Subcutaneous abdominal adipose tissue (tissue), 5 donors: Measurements from ENCODE around the gene EFCAB12.
"Not testable (repeated sequence)": the region's sequence is repeated elsewhere in the genome, so short reads cannot be mapped to it uniquely, and the experiment has no call there.

Source experiments
- H3K27ac ChIP-seq: one replicate; pipeline ENCODE4 v1.7.0; 2013; ENCODE audit warnings: low read depth, mild to moderate bottlenecking, inconsistent platforms, low read length, moderate library complexity
- H3K27me3 ChIP-seq, 5 donors: one replicate each; pipeline ENCODE4 v1.7.0; 2013; ENCODE audit warnings: low read length in 5 of 5, inconsistent platforms in 1 of 5; ENCODE audit not compliant: control insufficient read depth in 5 of 5, insufficient read depth in 4 of 5
- H3K36me3 ChIP-seq, 5 donors: one replicate each; pipeline ENCODE4 v1.7.0; 2013; ENCODE audit warnings: low read length in 5 of 5; ENCODE audit not compliant: control insufficient read depth in 5 of 5, insufficient read depth in 5 of 5
- H3K4me1 ChIP-seq, 5 donors: one replicate each; pipeline ENCODE4 v1.7.0; 2013; ENCODE audit warnings: low read length in 5 of 5, mild to moderate bottlenecking in 3 of 5, moderate library complexity in 1 of 5; ENCODE audit not compliant: control insufficient read depth in 5 of 5, insufficient read depth in 5 of 5
- H3K4me3 ChIP-seq, 5 donors: one replicate each; pipeline ENCODE4 v1.7.0; 2013; ENCODE audit warnings: low read length in 5 of 5, low read depth in 1 of 5
- H3K9ac ChIP-seq, 5 donors: one replicate each; pipeline ENCODE4 v1.7.0; 2013; ENCODE audit warnings: low read length in 5 of 5, mild to moderate bottlenecking in 4 of 5, moderate library complexity in 3 of 5
- H3K9me3 ChIP-seq, 5 donors: one replicate each; pipeline ENCODE4 v1.7.0; 2013; ENCODE audit warnings: low read length in 5 of 5; ENCODE audit not compliant: control insufficient read depth in 5 of 5
- donor health status: healthy.
- donor health status: healthy.
- donor health status: healthy.
- donor health status: healthy.
- donor health status: healthy.

Gene EFCAB12

DNA sequence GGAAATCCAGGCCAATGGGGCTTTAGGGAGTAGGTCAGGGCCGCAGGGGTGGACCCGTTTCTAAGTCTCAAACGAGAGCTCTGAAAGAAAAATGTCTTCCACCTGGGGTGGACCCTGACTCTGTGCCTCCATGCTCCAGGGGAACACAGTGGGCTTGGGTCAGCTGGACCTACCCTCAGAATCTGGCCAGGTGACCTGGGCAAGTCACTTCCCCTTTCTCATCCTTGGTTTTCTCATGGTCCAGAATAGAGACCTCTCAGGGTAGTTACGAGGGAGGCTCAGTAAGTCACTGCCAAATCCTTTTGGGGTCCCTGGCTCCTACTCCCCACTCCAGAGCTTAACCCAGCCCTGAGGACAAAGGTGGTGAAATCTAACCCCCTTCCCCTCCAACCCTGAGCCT lies 25.8 kb downstream of the EFCAB12 start:
- H3K9ac ChIP-seq, result no peak overlapping the region
- no peaks in the 10 kb centered on the region for H3K36me3 ChIP-seq
- H3K4me1 ChIP-seq, result peaks cover 1 to 28% (median 26%) of the 10 kb centered on the region in 5 donors
- no peaks in the 10 kb centered on the region for H3K9me3 ChIP-seq
- peak overlapping the region; percentile 46 for H3K27ac ChIP-seq
- H3K4me3 ChIP-seq, result no peak overlapping the region
- H3K27me3 ChIP-seq, result no peaks in the 10 kb centered on the region

DNA sequence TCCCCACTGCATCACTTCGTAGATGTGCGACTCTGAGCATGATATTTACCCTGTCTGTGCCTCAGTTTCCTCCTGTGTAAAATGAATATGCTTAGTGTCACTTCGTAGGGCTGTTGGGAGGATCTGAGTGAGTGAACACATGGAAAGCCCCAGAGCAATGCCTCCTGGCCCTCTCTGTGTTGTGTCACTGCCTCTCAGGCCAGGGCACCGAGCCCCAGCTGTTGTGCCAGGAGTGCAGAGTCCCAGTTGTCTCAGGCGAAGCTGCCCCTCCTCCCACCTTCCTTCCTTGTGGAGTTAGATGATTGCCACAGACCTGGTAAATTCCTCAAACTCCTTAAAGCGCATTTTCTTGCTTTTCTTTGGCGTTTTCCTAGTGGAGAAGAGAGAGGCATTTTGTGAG lies 26.2 kb downstream of the EFCAB12 start:
- H3K27ac ChIP-seq, result peak overlapping the region; percentile 46
- peaks cover 0 to 4% (median 0%) of the 10 kb centered on the region in 5 donors for H3K36me3 ChIP-seq
- H3K9me3 ChIP-seq, result no peaks in the 10 kb centered on the region
- H3K4me1 ChIP-seq, result peaks cover 1 to 32% (median 30%) of the 10 kb centered on the region in 5 donors
- no peak overlapping the region for H3K9ac ChIP-seq
- no peak overlapping the region for H3K4me3 ChIP-seq
- no peaks in the 10 kb centered on the region for H3K27me3 ChIP-seq

DNA sequence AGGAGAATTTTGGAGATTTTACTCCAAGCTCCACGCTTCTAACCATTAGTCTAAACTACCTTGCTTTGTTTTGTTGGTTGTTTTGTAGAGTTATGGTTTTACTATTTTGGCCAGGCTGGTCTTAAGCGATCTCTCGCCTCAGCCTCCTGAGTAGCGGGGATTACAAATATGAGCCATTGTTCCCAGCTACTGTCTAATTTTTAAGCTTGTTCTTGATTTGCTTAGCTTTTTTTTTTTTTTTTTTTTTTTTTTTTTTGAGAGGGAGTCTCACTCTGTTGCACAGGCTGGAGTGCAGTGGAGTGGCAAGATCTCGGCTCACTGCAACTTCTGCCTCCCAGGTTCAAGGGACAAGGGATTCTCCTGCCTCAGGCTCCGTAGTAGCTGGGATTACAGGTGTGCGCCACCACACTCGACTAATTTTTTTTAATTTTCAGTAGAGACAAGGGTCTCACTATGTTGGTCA lies 28.5 kb downstream of the EFCAB12 start:
- peaks cover 0 to 16% (median 6%) of the 10 kb centered on the region in 5 donors for H3K36me3 ChIP-seq
- peak overlapping the region; percentile 40 to 92 (median 87) for H3K4me3 ChIP-seq
- H3K4me1 ChIP-seq, result peaks cover 3 to 36% (median 36%) of the 10 kb centered on the region in 5 donors
- H3K9me3 ChIP-seq, result no peaks in the 10 kb centered on the region
- no peaks in the 10 kb centered on the region for H3K27me3 ChIP-seq
- H3K27ac ChIP-seq, result peak overlapping the region; percentile 88
- peak overlapping the region in 3 of 5 donors; percentile 83 to 93 (median 86) for H3K9ac ChIP-seq

DNA sequence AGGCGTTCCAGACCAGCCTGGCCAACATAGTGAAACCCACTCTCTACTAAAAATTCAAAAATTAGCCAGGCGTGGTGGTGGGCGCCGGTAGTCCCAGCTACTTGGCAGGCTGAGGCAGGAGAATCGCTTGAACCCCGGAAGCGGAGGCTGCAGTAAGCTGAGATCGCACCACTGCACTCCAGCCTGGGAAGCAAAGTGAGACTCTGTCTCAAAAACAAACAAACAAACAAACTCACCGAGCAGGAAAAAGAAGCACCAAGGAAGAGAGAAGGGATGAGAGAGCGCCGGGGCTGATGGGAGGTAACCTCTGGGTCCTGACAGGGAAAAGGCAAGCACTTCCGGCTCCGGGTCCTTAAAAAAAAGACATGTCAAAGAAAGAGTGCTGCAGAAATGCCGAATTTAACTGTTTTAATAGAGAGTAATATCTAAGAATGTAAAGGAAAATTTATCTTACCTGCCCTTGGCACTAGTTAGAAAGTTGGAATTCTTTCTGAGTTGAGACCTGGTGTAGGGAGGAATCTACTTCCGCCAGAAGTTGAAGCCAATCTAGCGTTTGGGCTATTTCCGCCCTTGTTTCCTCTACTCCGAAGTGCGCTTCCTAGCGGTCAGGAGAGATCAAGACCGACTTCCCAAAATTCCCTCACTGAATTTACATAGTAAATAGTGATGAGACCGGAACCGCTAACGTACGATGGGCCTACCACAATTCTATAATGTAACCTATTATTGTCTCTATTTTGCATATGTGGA lies 29.1 kb downstream of the EFCAB12 start:
- Histone ChIP-seq H3K27ac (peak overlapping the region; percentile 88), H3K4me1 (peaks cover 3 to 41% (median 36%) of the 10 kb centered on the region in 5 donors), H3K36me3 (peaks cover 0 to 20% (median 6%) of the 10 kb centered on the region in 5 donors), H3K9ac (peak overlapping the region; percentile 76 to 93 (median 86)), H3K4me3 (peak overlapping the region; percentile 77 to 92 (median 87)), H3K9me3 (no peaks in the 10 kb centered on the region), H3K27me3 (no peaks in the 10 kb centered on the region)

DNA sequence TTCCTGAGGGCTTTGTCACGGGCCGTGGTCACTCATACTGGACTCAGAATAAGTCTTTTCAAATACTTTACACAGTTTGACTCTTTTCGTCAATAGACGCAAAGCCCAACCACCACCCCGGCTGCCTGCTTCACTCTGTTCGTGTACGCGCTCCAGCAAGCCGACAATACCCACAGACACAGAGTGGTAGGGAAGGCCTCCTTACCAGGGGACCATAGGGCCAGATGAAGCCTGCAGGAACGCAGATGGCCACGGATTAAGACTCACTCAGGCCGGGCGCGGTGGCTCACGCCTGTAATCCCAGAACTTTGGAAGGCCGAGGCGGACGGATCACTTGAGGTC lies 29.7 kb downstream of the EFCAB12 start:
- H3K36me3 ChIP-seq, result peaks cover 0 to 24% (median 6%) of the 10 kb centered on the region in 5 donors
- H3K9me3 ChIP-seq, result no peaks in the 10 kb centered on the region
- peaks cover 3 to 46% (median 36%) of the 10 kb centered on the region in 5 donors for H3K4me1 ChIP-seq
- peak overlapping the region; percentile 76 to 93 (median 86) for H3K9ac ChIP-seq
- peak overlapping the region; percentile 88 for H3K27ac ChIP-seq
- peak overlapping the region; percentile 77 to 92 (median 87) for H3K4me3 ChIP-seq
- no peaks in the 10 kb centered on the region for H3K27me3 ChIP-seq

DNA sequence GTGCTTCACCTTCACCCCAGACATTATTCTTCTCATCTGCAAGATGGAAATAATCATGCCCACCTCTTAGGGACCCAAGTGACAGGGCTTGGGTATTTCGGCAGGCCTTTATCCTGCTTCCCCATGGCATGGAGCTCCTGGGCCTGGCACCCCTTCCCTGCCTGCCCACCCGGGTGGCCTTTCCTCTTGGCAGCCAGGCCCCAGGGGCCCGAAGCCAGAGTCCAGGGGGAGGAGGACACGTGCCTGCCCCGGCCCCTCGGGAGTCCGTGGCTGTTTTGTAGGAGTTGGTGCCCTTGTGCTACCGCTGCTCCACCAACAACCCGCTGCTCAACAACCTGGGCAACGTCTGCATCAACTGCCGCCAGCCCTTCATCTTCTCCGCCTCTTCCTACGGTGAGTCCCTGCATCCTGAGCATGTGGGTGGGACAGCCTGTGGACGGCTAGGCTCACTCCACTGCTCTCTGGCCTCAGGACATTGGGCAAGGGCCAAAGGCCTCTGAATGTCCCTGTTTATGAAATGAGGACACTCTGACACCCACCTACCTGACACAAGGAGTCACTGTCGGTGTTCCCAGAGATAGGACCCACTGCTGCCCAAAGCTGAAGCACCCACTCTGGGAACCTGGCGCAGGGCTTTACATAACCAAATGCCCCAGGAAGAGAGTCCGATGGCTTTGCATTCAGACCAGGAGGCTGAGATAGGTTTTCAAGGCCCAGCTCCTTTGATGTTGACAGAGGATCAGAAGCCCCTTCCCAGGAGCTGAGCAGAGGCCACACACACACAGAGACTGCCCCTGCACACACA lies 34.5 kb downstream of the EFCAB12 start:
- not testable (repeated sequence) for H3K27me3 ChIP-seq, H3K4me3 ChIP-seq, H3K27ac ChIP-seq, H3K9me3 ChIP-seq, H3K9ac ChIP-seq
- Histone ChIP-seq H3K4me1 (peaks cover 5 to 63% (median 29%) of the 10 kb centered on the region in 5 donors), H3K36me3 (peaks cover 0 to 67% (median 40%) of the 10 kb centered on the region in 5 donors)

DNA sequence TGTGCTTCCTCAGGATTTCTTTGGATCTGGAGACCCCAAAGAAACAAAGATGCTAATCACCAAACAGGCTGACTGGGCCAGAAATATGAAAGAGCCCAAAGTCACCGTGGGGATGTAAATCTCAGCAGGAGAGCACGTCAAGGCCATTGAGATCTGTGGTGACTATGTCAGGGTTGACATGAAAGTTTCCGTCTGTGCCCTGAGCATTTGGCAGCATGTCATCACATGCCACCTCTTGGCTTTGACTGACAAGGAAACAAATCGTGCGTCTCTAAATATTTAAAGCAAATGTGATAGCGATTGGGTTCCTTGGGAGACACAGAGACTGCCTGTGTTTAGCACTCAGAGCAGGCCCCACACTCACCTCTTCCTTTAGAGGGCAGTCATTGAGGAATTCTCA lies 35.2 kb downstream of the EFCAB12 start:
- peaks cover 1 to 71% (median 43%) of the 10 kb centered on the region in 5 donors for H3K36me3 ChIP-seq
- H3K9ac ChIP-seq, result no peak overlapping the region
- no peak overlapping the region for H3K27ac ChIP-seq
- no peak overlapping the region for H3K4me3 ChIP-seq
- H3K27me3 ChIP-seq, result no peaks in the 10 kb centered on the region
- H3K9me3 ChIP-seq, result no peaks in the 10 kb centered on the region
- H3K4me1 ChIP-seq, result peaks cover 5 to 61% (median 22%) of the 10 kb centered on the region in 5 donors

DNA sequence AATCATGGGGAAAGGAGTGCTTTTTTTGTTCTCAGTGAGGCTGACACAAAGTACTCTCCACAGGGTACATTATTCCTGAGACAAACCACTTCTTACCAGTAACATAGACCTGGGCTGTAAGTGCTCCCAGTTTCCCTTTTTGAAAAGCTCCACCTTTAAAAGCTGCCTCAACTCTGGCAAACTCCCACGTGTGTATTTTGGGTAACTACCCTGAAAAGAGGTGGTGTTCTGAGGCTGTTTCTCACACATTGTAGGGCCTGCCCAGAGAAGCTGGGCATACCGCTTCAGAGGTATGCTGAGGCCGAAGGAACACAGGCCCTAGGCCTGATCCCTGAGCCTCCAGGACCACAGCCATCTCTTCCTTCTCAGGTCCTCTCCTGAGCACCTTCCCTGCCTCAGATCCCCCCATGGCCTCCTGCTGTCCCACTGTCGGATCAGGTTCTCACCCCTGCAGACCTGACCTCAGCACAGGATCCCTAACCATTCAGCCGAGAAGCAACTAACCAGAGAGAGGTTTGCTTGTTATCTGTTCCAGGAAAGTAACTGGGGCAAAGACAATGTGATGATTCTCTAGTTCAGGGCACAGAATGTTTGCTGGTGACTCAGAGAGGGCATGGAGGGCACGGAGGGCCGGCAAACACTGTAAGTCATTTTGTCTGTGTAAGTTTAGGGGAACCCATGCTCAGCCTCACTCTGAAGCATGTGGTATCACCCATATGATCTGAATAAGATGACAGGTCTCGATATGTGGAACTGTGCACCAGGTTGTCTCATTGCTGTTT lies 36.1 kb downstream of the EFCAB12 start:
- H3K27ac ChIP-seq, H3K9ac ChIP-seq, H3K9me3 ChIP-seq, H3K27me3 ChIP-seq, H3K4me3 ChIP-seq: not testable (repeated sequence)
- Histone ChIP-seq H3K36me3 (peaks cover 4 to 81% (median 49%) of the 10 kb centered on the region in 5 donors), H3K4me1 (peaks cover 4 to 61% (median 12%) of the 10 kb centered on the region in 5 donors)

DNA sequence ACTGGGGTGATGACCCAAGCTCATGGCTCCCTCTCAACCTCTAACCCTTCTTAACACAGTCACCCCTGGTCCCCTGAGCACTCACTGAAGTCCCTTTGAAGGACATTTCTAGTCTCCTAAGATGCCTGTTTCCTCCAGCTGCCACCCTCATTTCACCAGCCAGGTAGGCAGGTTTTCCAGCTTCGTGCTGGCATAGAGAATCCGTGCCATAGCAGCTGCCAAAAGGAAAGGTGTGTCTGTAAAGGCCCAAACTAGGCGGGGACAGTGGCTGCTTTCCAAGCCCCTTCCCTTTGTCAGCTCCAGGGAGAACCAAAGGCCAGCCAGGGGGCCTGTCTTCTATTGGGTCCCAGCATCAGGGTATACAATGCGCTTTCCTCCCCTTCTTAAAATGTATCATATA lies 36.9 kb downstream of the EFCAB12 start:
- H3K27ac ChIP-seq, H3K9me3 ChIP-seq, H3K27me3 ChIP-seq, H3K4me3 ChIP-seq, H3K9ac ChIP-seq: not testable (repeated sequence)
- Histone ChIP-seq H3K36me3 (peaks cover 4 to 82% (median 55%) of the 10 kb centered on the region in 5 donors), H3K4me1 (peaks cover 0 to 56% (median 5%) of the 10 kb centered on the region in 5 donors)
